K562 (cell line): Measurements from ENCODE around the gene SLC34A1. TPM values are rescaled to one million over a fixed set of nuclear protein-coding genes. Genes with fewer than 3 reads are reported as not detected.

Experiments
- ARID3A ChIP-seq: IDR thresholded peaks from 2 replicates; pipeline ENCODE4 v1.6.1; 2012; ENCODE audit warnings: low read depth, low read length, improper control_type of control experiment, borderline replicate concordance
- CGGBP1 ChIP-seq: fragments of 250-450 bp; sonication (Bioruptor Pico); IDR thresholded peaks from 2 replicates; pipeline ENCODE4 v1.9.0; 2021; ENCODE audit warnings: mild to moderate bottlenecking
- DDX20 ChIP-seq: fragments of 450-650 bp; IDR thresholded peaks from 2 replicates; pipeline ENCODE4 v1.6.1; 2016; ENCODE audit warnings: missing genetic modification characterization, low read depth, mild to moderate bottlenecking, missing compliant biosample characterization, moderate library complexity
- GTF2B ChIP-seq: IDR thresholded peaks from 2 replicates; pipeline ENCODE4 v1.6.1; 2011; ENCODE audit not compliant: insufficient read length; ENCODE audit errors: extremely low read depth
- HDAC2 ChIP-seq: fragments of 450-650 bp; IDR thresholded peaks from 2 replicates; pipeline ENCODE4 v1.6.1; 2016; ENCODE audit warnings: mild to moderate bottlenecking
- HDGF ChIP-seq: fragments of 450-650 bp; IDR thresholded peaks from 2 replicates; pipeline ENCODE4 v1.6.1; 2016
- HMG20B ChIP-seq: fragments of 250-450 bp; sonication (Bioruptor Pico); IDR thresholded peaks from 2 replicates; pipeline ENCODE4 v1.5.0; 2021; ENCODE audit warnings: mild to moderate bottlenecking
- MYNN ChIP-seq, 2 experiments: sonication (generic); formaldehyde crosslinking in 1 of 2; IDR thresholded peaks; 2 replicates each; pipeline versions ENCODE4 v1.5.0 to v1.6.1; 2016 to 2020; ENCODE audit warnings: antibody characterized with exemption in 1 of 2, missing genetic modification reagents in 1 of 2
- RBM22 ChIP-seq: fragments of 200-400 bp; formaldehyde crosslinking; IDR thresholded peaks from 2 replicates; pipeline ENCODE4 v1.6.1; 2018; ENCODE audit warnings: low read length, low read depth; ENCODE audit not compliant: poor library complexity, severe bottlenecking
- THAP12 ChIP-seq: fragments of 250-450 bp; sonication (Bioruptor Pico); IDR thresholded peaks from 2 replicates; pipeline ENCODE4 v1.9.0; 2021; ENCODE audit warnings: mild to moderate bottlenecking, inconsistent platforms
- ZNF324 ChIP-seq: fragments of 250-450 bp; sonication (Bioruptor Pico); IDR thresholded peaks from 2 replicates; pipeline ENCODE4 v1.4.0; 2020; ENCODE audit warnings: mild to moderate bottlenecking
- ZNF395 ChIP-seq: fragments of 200-800 bp; sonication (Bioruptor generic); IDR thresholded peaks from 2 replicates; pipeline ENCODE4 v1.6.1; 2017; ENCODE audit warnings: missing genetic modification characterization, missing compliant biosample characterization
- polyA plus RNA-seq, 8 experiments: library from polyadenylated mRNA; depleted of rRNA in 4 of 8; stranded (reverse) in 5 of 8; unstranded in 3 of 8; fragments of >200 nt; fragmentation: Nextera tagmentation in 2 of 8; fragmentation: Illumina TruSeq in 1 of 8; extraction: Ambion mirVana in 2 of 8; extraction: Trizol in 1 of 8; gene quantifications; 2 replicates each; pipeline versions ENCODE4 v1.2.1 to v1.2.3, GENCODE V29; 2011 to 2014; ENCODE audit warnings: inconsistent platforms in 1 of 8, missing spikeins in 1 of 8
- total RNA-seq, 7 experiments: library from RNA; depleted of rRNA in 6 of 7; stranded (reverse); fragments of >200 nt in 6 of 7; fragmentation: Illumina TruSeq in 2 of 7; extraction: Trizol in 2 of 7; gene quantifications; 2 replicates each; pipeline versions ENCODE4 v1.2.1 to v1.2.3, GENCODE V29; 2011 to 2021; ENCODE audit warnings: low replicate concordance in 1 of 7
- TF ChIP-seq, protein P1 (sequence below): sonication (generic); formaldehyde crosslinking; IDR thresholded peaks from 2 replicates; pipeline ENCODE4 v1.8.0; 2023; ENCODE audit warnings: mild to moderate bottlenecking, missing genetic modification reagents
- TF ChIP-seq, protein P2 (sequence below): fragments of 450-650 bp; IDR thresholded peaks from 2 replicates; pipeline ENCODE4 v1.6.1; 2014; ENCODE audit warnings: low read depth, mild to moderate bottlenecking, moderate library complexity, borderline replicate concordance
- TF ChIP-seq, protein P3 (sequence below): sonication (generic); formaldehyde crosslinking; IDR thresholded peaks from 2 replicates; pipeline ENCODE4 v1.8.1; 2023; ENCODE audit warnings: mild to moderate bottlenecking, missing genetic modification reagents

The SLC34A1 gene
- total and polyA plus RNA-seq, 9 of the 15 experiments (the other 6 are each of a cell fraction or from before 2014, with no cell fraction given) = not detected

DNA sequence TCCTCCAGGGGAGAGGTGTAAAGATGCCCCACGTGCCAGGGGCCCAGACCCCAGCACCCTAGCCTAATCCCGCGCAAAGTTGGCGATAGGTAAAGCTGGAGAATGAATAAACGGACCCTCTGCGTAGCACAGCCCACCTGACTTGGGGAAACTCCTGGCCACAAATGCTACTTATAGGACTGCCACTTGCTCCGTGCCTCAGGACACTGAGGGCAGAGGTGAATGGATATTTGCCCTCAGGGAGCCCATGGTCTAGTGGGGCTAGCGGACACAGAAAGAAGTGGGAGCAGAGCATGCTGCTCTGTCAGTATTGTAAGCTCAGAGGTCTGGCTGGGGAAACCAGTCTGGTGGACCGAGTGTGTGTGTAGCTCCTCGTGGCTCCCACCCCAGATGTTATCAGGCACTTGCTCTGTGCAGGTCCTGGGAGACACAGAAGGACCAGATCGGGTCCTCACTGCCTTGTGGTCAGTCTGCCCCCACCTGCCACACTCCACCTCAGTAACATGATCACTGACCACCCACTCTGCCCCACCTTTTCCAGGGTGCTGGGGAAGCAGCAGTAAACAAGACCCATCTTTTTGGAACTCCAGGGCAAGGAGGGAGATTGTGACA is 43.1 kb downstream of the SLC34A1 start (continued):
- TF ChIP-seq ARID3A (no peak), ZNF324 (CRISPR knock-in tag) (no peak), CGGBP1 (CRISPR knock-in tag) (no peak), ZNF395 (CRISPR knock-in tag) (peak; percentile 61; the same call in 1 of the 2 replicates), HMG20B (CRISPR knock-in tag) (no peak), HDAC2 (0 out of 2 replicates have a peak, but pooled peaks have one; percentile 29), DDX20 (tag) (no peak), GTF2B (no peak), THAP12 (CRISPR knock-in tag) (no peak), HDGF (no peak), RBM22 (no peak), MYNN (IDR thresholded peaks at IDR 0.05) (no peak; the same call in 1 of the 2 replicates), MYNN (CRISPR knock-in tag; IDR thresholded peaks at IDR 0.05) (no peak)
- TF ChIP-seq, protein P1, sequence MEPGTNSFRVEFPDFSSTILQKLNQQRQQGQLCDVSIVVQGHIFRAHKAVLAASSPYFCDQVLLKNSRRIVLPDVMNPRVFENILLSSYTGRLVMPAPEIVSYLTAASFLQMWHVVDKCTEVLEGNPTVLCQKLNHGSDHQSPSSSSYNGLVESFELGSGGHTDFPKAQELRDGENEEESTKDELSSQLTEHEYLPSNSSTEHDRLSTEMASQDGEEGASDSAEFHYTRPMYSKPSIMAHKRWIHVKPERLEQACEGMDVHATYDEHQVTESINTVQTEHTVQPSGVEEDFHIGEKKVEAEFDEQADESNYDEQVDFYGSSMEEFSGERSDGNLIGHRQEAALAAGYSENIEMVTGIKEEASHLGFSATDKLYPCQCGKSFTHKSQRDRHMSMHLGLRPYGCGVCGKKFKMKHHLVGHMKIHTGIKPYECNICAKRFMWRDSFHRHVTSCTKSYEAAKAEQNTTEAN = no peak
- TF ChIP-seq, protein P2, sequence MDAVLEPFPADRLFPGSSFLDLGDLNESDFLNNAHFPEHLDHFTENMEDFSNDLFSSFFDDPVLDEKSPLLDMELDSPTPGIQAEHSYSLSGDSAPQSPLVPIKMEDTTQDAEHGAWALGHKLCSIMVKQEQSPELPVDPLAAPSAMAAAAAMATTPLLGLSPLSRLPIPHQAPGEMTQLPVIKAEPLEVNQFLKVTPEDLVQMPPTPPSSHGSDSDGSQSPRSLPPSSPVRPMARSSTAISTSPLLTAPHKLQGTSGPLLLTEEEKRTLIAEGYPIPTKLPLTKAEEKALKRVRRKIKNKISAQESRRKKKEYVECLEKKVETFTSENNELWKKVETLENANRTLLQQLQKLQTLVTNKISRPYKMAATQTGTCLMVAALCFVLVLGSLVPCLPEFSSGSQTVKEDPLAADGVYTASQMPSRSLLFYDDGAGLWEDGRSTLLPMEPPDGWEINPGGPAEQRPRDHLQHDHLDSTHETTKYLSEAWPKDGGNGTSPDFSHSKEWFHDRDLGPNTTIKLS = no peak
- TF ChIP-seq, protein P3, sequence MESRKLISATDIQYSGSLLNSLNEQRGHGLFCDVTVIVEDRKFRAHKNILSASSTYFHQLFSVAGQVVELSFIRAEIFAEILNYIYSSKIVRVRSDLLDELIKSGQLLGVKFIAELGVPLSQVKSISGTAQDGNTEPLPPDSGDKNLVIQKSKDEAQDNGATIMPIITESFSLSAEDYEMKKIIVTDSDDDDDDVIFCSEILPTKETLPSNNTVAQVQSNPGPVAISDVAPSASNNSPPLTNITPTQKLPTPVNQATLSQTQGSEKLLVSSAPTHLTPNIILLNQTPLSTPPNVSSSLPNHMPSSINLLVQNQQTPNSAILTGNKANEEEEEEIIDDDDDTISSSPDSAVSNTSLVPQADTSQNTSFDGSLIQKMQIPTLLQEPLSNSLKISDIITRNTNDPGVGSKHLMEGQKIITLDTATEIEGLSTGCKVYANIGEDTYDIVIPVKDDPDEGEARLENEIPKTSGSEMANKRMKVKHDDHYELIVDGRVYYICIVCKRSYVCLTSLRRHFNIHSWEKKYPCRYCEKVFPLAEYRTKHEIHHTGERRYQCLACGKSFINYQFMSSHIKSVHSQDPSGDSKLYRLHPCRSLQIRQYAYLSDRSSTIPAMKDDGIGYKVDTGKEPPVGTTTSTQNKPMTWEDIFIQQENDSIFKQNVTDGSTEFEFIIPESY = no peak
